HG03196 (cell line): ENCODE results near the gene DEGS2.

Experiments used
- ATAC-seq: cut with Tn5 transposase; IDR thresholded peaks from one replicate; pipeline ENCODE4 v1.9.1; 2021; ENCODE audit not compliant: unreplicated experiment

DEGS2 gene

DNA sequence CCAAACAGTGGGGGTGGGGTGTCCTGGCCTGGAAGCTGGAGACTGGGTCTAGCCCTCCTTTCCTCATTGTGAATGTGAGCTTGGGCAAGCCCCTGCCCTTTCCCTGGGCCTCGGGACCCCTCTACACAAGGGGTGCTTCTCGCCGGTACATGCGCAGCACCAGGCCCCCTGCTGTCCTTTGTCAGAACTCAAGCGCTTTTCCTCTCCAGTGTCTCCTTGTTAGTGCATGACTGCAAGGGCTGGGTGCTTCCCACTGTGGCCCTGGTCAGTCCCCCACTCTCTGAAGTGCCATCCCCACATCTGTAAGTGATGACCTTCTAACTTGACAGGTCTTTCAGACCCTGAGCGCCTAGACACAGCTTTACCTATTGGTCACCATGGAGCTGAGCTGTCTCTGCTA lies 44.2 kb downstream of the DEGS2 start:
- ATAC-seq = no peak

DNA sequence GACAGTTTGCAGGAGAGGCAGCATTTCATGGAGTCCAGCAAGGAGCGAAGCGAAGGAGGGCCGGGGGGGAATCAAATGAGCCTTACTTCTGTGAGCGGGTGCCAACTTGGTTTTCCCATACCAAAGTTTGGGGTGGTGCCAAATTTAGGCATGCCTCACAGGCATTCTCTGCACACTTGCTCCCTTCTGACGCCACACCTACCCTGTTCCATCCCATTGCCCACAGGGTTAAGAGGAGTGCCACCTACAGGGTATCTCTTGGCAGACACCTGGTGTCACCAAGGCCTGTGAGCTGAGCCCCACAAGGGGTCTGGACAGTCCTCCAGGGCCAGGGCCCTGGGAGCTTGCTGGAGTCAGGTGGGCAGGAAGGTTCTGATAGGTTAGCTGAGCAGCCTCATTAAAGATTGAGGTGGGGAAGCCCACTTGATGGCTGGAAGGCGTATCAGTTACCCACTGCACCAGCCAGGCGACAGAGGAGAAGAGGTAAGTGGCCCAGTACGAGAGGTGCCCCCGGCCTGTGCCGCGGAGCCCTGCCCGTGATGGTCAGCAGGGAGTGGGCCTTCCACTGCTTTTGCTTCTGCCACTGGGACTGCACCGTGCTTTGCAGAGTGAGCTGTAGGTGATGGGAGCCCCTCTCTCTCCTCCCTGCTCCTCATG lies 45.2 kb downstream of the DEGS2 start:
- no peak for ATAC-seq

DNA sequence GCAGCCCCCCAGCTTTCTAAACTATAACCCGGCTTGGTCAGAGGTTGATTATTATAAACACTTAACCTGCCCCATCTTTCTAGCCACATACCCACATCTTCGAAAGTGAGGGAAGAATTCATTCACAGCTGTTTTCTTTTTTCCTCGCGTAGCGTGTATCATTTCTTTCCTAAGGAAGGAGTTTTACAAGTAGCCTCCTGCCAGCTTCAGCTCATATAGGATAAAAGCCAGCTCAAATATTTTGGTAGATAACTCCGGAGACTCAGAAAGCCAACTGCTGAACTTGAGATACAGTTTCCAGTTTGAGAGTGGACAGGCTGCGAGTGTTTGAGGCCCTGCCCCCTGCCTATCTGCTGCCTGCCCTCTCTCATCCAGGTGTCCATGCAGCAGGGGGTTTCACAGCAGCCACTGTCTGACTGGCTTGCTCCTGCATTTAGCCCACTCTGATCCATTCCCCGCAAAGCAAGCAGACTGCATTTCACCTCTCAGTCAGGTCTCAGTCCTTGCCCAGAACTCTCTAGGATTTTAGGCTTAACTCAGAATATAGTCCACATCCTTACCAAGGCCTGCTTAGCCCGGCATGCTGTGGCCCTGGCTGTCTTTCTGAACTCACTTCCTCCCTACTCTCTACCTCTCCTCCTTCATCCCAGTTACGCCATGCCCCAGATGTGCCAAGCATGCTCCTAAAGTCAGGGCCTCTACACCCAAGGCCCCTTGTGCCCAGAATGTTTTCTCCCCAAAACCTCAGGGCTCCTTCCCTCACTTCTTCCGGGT lies 47.3 kb downstream of the DEGS2 start:
- no peak for ATAC-seq

DNA sequence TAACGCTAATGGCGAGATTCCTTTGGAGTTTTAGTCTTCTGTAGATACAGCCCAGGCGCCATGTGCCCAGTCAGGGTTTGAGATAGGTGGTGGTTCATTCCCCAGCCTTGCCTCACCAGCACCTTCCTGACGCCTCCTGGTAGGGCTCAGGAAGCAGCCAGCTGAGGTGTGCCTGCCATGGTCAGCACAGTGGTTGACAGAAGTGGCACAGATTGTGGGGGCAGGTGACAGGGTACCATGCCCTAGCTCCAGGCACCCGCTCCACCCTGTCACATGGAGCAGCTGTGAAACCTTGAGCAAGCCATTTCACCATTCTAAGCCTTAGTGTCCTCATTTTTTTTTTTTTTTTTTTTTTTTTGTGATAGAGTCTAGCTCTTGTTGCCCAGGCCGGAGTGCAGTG lies 48.6 kb downstream of the DEGS2 start:
- ATAC-seq = no peak

DNA sequence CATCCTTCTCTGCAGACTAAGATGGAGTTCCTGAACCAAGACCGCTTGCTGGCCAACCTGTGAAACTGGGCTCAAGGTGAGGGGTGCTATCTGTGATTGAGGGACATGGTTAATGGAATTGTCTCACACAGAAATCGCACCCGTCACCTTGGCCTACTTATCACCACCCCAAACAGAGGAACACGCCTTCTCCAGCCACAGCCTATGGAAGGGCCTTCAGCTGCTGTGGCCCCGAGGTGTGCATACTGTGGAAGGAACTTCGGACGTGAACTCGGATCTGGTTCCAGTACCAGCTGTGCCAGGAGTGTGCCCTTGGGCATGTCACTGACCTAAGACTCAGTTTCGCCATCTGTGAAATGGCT lies 49.9 kb downstream of the DEGS2 start:
- no peak for ATAC-seq

DNA sequence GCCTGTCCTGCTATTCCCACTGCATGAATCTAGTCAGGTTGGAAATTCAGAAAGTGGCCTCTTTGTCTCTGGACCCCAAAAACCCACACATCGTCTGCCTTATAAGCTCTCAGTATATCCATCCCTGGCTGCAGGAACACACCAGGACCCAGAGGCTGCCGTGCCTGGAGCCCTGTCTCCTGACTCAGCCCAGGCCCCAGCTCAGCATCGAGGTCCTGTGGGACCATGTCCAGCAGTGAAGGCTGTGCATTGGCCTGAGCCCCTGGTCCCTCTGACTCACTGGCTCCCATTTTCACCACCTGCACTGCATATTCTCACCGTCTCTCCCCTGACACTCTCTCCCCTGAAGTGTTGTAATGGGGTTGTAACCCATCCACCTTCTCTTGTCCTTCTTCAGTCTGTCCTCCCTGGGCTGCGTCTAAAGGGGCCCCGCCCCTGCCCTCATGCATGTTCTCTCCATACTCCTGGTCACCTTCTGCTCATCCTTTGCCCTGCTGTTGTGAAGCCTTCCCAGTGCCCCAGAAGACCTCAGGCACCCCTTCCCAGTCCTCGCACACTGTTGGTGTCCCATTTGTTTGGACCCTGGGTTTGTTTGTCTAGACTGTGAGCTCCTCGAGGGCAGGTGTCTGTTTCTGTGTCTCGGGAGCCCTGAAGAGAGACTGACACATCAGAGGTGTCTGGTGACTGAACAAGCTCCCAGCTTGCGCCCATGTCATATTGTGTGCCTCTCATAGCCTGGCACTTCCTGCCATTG lies 50.4 kb downstream of the DEGS2 start:
- ATAC-seq = no peak

DNA sequence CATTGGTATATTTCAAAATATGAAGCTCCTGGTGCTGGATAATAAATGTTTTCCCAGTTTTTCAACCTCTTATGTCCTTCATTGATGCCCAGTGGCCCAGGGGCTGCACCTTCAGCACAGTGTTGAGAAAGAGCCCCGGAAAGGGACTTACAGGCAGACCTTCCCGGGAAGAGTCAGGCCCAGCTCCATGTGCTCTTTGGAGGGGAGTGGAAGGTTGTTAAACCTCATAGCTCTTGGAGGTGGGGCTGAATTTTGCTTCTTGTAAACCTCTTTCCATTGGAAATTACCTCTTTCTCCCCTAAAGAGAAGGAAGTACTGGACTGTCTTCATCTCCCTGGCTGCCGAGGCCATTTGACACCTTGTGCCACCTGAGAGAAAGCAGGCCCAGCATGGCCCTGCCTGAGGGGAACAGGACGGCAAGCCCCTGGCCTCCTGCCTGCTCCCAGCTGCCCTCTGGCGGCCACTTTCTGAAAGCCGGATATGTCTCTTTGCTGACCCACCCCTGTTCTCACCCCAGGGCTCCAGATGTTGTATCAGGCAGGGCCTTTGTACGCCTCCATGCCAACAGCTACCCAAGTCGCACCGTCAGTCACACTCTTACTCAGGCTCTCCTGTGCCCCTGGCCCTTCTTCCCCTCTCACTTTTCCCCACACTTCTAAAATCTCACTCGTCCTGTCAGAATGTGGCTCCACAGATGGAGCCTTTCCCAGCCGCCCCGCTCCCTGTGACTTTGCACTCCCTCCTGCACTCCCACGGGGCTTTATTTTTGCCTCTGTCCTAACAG lies 51.2 kb downstream of the DEGS2 start:
- peak; percentile 71 for ATAC-seq

DNA sequence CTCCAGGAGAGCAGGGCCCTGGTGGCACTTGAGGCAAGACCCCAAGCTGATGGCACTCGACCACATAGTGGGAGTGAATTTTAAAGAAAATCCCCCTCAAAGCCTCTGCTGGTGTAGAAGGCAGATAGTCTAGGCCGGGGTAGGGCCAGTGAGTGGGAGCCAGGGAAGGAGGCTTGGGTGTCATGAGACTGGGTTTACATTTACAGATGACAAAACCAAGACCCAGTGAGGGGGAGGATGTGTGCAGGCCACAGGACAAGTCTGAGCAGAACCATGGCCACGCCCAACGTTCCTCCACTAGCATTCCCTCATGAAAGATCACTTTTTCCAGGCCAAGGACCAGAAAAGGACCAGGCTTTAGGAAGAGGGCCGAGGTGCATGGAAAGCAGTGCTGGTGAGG lies 52.2 kb downstream of the DEGS2 start:
- ATAC-seq = no peak

DNA sequence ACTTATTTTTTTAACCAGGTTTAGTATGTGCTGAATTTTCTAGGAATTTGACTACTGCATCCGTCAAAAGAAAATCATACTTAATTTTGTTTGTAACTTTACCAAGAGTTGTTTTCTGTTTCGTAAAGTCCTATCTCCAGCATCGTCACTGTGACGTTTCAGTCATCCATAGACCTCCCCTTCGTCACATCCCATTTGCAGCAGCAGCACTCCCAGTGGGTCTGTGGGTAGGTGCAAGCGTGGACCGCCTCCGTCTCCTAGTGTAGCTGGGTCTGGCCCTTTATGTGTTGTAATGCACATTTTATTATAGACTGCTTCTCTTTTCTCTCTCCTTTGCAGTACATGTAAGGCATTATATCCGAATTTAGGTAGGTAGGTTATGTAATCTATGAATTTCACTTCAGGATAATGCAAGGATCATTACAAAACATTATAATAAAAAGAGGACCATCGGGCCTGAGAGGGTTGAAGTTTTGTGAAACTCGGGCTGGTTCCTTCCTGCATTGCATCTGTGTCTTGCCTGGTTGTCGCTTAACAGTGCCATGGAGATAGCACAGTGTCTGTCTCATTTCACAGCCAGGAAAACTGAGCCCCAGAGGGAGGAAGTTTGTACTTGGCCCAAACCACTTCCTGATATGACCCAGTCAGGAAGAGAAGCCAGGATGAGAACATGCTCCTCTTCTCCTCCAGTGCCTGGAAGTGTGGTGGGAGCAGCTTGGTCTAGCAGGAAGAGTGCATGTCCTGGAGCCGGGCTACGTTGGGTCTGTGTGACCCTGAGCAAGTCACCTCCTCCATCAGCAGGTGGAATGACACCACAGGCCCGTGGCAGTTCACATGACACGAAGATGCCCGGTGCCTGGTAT lies 53.0 kb downstream of the DEGS2 start:
- no peak for ATAC-seq

DNA sequence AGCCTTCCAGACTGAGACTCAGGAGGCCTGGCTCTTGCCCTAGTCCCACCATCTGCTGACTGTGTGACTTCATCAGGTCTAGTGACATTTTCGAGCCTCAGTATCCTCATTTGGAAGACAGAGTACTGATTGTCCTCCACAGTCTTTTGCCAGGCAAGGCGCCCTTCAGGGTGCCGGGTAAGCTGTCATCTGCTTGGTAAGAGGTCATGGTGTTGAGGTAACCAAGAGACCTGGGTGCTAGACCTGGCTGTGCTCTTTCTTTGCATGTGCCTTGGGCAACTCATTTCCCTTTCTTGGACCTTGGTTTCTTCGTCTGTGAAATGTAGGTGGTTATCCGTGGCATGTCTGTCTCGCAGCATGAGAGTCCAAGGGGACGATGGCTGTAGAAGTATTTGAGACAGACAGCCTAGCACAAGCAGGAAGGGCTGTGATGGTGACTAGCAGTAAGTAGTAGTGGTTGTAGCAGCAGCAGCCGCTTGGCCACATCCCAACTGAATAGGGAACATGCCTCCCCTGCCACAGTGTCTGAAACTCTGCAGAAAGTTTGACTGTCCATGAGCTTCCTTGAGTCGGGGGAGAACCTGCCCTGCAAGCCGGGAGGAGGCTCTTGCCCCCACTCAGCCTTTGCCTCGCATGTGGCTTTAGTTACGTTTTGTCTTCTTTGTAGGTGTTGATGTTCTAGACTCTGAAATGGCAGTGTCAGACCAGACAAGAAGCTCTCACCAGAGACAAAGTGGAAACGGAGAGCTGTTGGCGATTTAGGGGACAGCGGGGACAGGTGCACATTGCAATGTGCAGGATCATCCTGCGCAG lies 53.9 kb downstream of the DEGS2 start:
- ATAC-seq = no peak

DNA sequence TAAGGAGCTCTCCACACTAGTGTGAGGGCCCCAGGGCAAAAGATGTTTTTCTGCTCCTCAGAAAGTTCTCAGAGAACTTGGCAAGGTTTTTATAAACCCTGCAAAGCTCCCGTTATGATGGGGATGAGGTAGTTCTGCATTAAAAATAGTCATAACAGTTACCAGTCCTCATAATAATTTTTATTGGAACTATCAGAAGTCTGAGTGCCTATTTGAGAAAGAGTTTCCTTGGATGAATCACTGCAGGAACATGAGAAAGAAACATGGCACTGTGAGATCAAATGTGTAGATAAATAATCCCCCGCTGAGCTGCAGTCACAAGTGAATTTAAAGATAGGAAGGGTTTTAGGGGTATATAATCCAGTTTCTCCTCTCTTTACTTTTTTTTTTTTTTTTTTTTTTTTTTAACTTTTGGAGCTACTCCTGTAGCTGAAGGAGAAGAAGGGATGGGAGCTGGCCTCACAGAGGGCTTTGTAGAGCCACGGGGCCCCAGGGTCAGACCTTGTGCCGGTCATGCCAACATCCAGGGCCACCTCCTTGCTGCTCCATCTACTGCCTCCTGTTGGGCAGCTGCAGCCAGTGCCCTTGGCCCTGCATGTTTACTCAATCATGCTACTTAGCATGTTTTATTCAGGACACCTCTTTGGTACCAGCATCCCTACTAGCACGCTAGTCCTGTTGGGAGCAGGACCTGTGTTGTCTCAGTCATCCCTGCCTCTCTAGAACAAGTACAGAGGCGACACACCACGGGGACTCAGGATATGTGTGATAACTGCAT lies 54.7 kb downstream of the DEGS2 start:
- no peak for ATAC-seq

DNA sequence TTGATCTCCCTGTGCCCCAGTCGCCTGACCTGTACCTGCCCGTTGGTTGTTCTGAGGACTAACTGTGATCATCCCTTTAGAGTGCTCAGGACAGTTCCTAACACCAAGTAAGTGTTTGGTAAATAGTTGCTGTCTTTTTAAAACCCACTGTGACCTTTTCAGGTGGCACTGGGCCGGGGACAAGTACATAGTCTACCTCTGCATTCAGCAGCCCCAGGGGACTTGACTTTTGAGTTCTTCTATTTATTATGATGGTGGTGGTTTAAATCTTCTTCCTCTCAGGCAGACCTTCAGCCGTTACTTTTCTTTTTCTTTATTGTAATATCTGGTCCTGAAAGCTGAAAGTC lies 55.5 kb downstream of the DEGS2 start:
- no peak for ATAC-seq

DNA sequence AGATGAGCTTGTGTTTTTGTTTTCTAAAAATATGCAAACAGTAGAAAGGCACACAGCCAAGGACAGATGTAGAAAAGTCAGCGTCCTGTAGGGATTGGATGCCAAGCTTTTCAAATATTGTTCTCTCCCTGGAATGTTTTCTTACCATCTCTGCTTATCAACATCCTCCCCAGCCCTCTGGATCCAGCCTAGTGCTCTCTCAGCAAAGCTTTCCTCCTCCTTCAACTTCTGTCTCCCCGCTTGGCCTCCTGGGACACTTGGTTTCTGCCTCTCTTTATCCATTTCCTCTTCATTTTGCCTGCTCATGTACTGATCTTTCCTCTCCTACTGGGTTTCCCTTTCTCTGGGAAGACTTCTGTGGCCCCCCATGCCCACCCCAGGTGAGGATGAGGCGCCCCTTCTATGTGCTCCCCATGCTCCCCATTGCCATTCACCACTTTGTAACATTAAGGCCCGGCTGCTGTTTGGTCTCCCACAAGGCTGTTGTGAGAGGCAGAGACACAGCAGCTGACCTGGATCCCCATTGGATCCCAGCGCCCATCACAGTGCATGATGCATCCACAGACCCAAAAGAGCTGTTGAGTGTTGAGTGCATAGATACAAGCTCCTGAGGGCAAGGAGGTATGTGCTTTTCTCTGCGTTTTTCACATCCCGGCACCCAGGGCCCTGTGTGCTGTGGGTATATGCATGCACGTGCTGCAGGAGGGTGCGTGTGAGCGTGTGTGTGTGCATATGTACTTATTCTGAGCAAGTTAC lies 56.0 kb downstream of the DEGS2 start:
- no peak for ATAC-seq

DNA sequence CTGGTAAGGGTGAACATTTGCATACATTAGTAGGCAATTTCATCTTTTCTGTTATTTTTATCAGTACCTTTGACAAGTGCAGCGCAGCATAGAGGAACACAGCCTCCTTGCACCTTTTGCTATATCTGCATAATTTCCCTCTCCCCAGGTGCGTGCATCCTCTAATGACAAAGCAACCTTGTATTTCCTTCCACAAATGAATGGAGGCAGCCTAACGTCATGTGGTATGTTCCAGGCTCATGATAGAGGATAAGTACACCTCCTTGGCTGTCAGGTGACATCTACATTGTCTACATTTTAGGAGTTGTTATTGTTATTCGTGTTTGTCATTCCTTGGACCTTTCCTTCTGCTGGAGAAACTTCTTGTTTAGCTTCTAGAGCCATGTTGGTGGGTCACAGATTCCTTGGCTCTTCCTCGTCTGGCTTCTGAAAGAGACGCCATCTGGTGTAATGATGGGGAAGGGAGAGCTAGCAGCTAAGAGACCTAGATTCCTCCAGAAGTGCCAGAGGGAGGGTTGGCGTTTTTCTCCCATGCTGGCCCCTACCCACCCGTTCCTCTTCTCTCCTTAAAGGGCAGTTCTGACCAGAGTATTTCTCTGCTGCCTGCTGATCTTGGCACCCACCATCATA lies 57.2 kb downstream of the DEGS2 start:
- no peak for ATAC-seq

DNA sequence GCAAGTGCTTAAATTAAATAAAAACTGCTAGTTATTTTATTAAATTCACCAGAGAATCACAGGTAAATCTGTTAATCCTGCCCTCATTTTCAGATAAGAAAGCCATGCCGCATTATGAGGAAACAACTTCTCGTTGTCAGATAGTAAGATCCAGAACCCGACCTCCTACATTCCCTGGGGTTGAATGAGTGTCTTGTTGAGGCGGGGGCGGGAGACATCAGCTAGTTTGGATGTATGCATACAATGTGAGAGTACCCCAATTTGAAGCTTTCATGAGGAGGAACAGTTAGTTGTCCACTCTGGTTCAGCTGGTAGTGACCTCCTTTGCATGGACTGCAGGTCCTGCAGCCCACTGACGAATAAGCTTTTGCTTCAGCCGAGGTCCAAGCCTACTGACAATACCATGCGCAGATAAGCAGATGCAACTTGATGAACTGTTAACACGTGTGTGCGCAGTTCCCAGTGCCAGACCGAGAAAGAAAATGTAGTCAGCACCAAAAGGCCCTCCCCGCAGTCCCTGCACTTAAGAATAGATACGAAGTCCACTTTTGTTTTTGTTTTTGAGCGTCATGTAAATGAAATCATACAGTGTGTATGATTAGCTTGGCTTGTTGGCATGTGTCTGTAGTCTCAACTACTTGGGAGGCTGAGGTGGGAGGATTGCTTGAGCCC lies 59.3 kb downstream of the DEGS2 start:
- ATAC-seq = no peak

DNA sequence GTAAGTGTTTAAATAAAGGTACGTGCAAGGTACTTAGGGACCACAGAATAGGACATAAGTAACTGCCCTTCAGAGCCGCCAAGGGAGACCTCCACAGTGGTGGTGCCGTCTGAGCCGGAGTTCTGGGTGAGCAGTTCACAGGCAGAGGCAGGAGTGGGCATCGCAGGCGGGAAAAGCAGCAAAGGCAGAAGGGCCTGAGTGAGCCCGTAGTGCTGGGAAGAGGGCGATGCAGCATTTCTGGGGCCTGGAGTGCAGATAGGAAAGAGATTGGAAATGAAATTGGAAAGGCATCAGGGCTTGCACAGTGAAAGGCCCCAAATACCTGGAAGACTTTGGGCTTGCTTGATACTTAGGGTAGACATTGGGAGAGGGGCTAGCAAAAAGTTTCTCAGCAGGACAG lies 61.3 kb downstream of the DEGS2 start:
- no peak for ATAC-seq

DNA sequence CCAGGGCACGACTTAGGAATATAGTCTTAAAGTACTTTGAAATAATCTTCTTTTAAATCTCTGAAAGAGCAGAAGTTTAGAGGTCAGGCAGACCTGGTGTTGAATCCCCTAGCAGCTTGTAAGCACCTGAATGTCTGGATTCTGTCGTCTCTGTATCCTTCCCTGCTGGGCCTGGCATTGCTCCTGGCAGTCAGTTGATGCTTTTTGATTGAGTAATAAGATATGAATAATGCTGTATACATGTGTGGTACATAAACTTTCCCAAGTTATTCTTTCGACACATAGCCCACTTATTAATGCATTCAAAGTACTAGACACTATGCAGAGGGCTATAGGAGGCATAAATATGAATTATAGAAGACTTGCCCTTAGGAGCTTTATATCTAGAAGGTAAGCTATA lies 62.8 kb downstream of the DEGS2 start:
- ATAC-seq = no peak
